Lung (tissue), 12 donors: ENCODE measurements around the gene MET. TPM values are rescaled to one million over a fixed set of nuclear protein-coding genes. Genes with fewer than 3 reads are reported as not detected.

Experiments
- ATAC-seq: fragments of 200-7000 bp; cut with Tn5 transposase; one replicate; pipeline ENCODE4 v1.9.1; 2020; ENCODE audit warnings: moderate number of reproducible peaks; ENCODE audit not compliant: insufficient read depth, low FRiP score
- DNase-seq, 3 donors: peaks; one replicate each; pipeline ENCODE4 v3.0.0-alpha.2; 2013 to 2017
- H3K27ac ChIP-seq, 2 donors: one replicate each; pipeline ENCODE4 v1.5.1; 2013; ENCODE audit warnings: mild to moderate bottlenecking in 2 of 2, moderate library complexity in 2 of 2, control low read depth in 1 of 2, inconsistent platforms in 1 of 2, low read depth in 1 of 2, low read length in 1 of 2
- H3K27me3 ChIP-seq, 3 donors: one replicate each; pipeline ENCODE4 v1.5.1; 2013; ENCODE audit warnings: low read length in 2 of 3; ENCODE audit not compliant: control insufficient read depth in 3 of 3, insufficient read depth in 3 of 3
- H3K36me3 ChIP-seq, 4 donors: one replicate each; pipeline ENCODE4 v1.5.1; 2013; ENCODE audit warnings: low read length in 4 of 4, mild to moderate bottlenecking in 1 of 4, moderate library complexity in 1 of 4; ENCODE audit not compliant: control insufficient read depth in 4 of 4, insufficient read depth in 4 of 4
- H3K4me1 ChIP-seq, 5 donors: one replicate each; pipeline ENCODE4 v1.5.1; 2013; ENCODE audit warnings: low read length in 5 of 5, mild to moderate bottlenecking in 2 of 5, moderate library complexity in 1 of 5; ENCODE audit not compliant: control insufficient read depth in 5 of 5, insufficient read depth in 5 of 5
- H3K4me3 ChIP-seq: one replicate; pipeline ENCODE4 v1.5.1; 2013; ENCODE audit warnings: mild to moderate bottlenecking, control low read depth, moderate library complexity
- H3K9ac ChIP-seq, 2 donors: one replicate each; pipeline ENCODE4 v1.5.1; 2013; ENCODE audit warnings: low read length in 2 of 2, control low read depth in 1 of 2; ENCODE audit not compliant: insufficient read depth in 1 of 2
- H3K9me3 ChIP-seq, 4 donors: one replicate each; pipeline ENCODE4 v1.5.1; 2013; ENCODE audit warnings: low read length in 3 of 4, mild to moderate bottlenecking in 1 of 4, moderate library complexity in 1 of 4; ENCODE audit not compliant: control insufficient read depth in 4 of 4, insufficient read depth in 3 of 4
- CTCF ChIP-seq: IDR thresholded peaks from 2 replicates; pipeline ENCODE4 v1.5.1; 2012; ENCODE audit warnings: mild to moderate bottlenecking; ENCODE audit errors: control extremely low read depth, extremely low read depth
- WGBS, 2 donors: extraction: QIAGEN DNeasy Blood & Tissue Kit; methylation state at CpG; one replicate each; pipeline ENCODE4 v1.1.7; 2013; 5-methylcytosine and 5-hydroxymethylcytosine counted together
- polyA plus RNA-seq, 2 donors: library from polyadenylated mRNA; stranded (reverse); fragments of 200-250 nt; gene quantifications; one replicate each; pipeline ENCODE4 v1.2.1, GENCODE V29; 2013
- total RNA-seq, 2 donors: library from RNA; depleted of rRNA in 1 of 2; stranded (reverse); fragments of >200 nt in 1 of 2; gene quantifications; one replicate each; pipeline ENCODE4 v1.2.1, GENCODE V29; 2014 to 2021
- donor health status: control.
- donor health status: control.
- donor health status: Bipolar disorder and iron deficiency.
- donor health status: healthy.
- donor health status: DM: yes; HTN: yes; CAD: no.

Gene MET
- total and polyA plus RNA-seq, 4 donors = 16.3 to 106 (median 41.5) TPM

GRCh38 chr7:116673457-116673865, 1.5 kb downstream of the MET start:
- peak in 2 of 3 donors; percentile 21 to 23 for DNase-seq
- Histone ChIP-seq H3K4me1 (peaks cover 0 to 30% (median 4%) of the 10 kb centered on the region in 5 donors), H3K4me3 (no peak overlapping the region), H3K27ac (peak overlapping the region in 1 of 2 donors; percentile 88), H3K9ac (peak overlapping the region in 1 of 2 donors; percentile 94), H3K27me3 (no peaks in the 10 kb centered on the region), H3K9me3 (no peaks in the 10 kb centered on the region), H3K36me3 (no peaks in the 10 kb centered on the region)
- WGBS, 2 donors = 53 to 77% methylated on average over 3 of the region's 3 CpGs
- TF ChIP-seq CTCF = no peak
- no peak for ATAC-seq

GRCh38 chr7:116674508-116675173, 2.6 kb downstream of the MET start:
- TF ChIP-seq CTCF = no peak
- WGBS, 2 donors = 71 to 77% methylated on average over 7 of the region's 7 CpGs
- no peak for ATAC-seq

GRCh38 chr7:116675812-116676355, 3.9 kb downstream of the MET start:
- WGBS, 2 donors = 79 to 91% methylated on average over 6 of the region's 6 CpGs
- Histone ChIP-seq H3K4me3 (no peak overlapping the region), H3K9me3 (no peaks in the 10 kb centered on the region), H3K9ac (no peak overlapping the region), H3K4me1 (peaks cover 0 to 28% (median 3%) of the 10 kb centered on the region in 5 donors), H3K27ac (no peak overlapping the region), H3K27me3 (no peaks in the 10 kb centered on the region), H3K36me3 (no peaks in the 10 kb centered on the region)
- DNase-seq = no peak
- no peak for TF ChIP-seq CTCF
- ATAC-seq = no peak

More at GRCh38 chr7:116674508-116675173, 2.6 kb downstream of the MET start:
- Histone ChIP-seq H3K36me3 (no peaks in the 10 kb centered on the region), H3K27me3 (no peaks in the 10 kb centered on the region), H3K9ac (no peak overlapping the region), H3K4me1 (peaks cover 0 to 30% (median 3%) of the 10 kb centered on the region in 5 donors), H3K9me3 (no peaks in the 10 kb centered on the region), H3K4me3 (no peak overlapping the region), H3K27ac (peak overlapping the region in 1 of 2 donors; percentile 37)
- no peak for DNase-seq
